HG02938 (cell line): Measurements from ENCODE around the gene LIPC.

Experiments used
- ATAC-seq: cut with Tn5 transposase; IDR thresholded peaks from one replicate; pipeline ENCODE4 v1.9.1; 2021; ENCODE audit warnings: mild to moderate bottlenecking, moderate library complexity; ENCODE audit not compliant: unreplicated experiment

LIPC gene

DNA sequence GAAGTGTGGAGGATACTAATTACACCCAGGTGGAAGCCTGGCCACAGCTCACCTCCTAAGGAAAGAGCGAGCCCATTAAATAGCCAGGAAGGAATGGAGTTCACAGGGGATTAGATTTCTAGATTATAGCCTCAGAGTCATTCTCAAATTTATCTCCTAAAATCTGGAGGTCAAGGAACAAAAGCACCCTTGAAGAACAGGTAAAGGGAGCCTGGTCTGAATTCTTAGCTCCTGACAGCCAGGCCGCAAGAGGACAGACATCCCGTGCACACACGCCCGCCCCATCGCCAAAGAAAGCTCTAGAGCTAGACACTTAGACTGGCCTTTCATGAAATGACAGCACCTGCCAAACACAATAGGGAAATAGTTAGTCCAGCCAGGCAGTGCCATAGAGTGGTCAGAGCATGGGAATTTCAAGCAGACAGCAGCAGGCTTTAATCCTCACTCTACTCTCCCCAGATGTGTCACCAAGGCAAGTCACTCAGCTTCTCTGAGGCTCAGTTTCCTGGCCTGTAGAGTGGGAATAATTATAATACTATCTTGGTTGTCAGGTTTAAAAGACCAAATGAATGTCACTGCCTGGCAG is 59.2 kb downstream of the LIPC start:
- no peak for ATAC-seq

DNA sequence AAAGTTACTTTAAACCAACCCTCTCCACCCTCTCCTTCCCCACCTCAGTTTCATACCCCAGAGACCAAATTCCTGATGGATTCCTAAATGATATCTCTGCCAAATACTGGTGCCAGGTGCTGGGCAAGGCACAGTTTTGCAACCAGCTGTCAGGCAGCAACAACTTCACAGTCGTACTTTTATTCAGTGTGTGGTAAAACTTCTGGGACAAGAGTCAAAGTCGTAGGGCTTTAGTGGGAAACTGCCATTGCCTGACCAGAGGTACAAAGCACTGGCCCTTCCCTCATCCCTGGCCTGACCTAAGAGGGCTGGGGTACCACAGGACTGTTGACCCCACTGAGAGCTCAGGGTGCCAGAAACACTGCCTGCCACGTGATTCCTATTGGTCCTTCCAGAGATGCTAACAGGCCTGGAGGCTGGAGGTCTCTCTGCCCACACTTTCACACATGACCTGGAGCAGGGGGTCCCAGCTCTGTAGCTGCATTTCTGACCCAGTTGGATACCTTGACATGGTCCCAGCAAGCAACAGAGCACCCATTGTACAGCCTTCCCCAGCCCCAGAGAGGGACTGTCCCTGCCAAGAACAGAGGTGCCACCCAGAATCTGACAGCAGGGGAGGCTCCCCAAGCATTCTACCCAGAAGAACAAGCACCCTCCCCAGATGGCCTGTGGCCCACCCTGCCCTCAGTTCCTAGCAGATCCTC is 59.9 kb downstream of the LIPC start:
- ATAC-seq = no peak

DNA sequence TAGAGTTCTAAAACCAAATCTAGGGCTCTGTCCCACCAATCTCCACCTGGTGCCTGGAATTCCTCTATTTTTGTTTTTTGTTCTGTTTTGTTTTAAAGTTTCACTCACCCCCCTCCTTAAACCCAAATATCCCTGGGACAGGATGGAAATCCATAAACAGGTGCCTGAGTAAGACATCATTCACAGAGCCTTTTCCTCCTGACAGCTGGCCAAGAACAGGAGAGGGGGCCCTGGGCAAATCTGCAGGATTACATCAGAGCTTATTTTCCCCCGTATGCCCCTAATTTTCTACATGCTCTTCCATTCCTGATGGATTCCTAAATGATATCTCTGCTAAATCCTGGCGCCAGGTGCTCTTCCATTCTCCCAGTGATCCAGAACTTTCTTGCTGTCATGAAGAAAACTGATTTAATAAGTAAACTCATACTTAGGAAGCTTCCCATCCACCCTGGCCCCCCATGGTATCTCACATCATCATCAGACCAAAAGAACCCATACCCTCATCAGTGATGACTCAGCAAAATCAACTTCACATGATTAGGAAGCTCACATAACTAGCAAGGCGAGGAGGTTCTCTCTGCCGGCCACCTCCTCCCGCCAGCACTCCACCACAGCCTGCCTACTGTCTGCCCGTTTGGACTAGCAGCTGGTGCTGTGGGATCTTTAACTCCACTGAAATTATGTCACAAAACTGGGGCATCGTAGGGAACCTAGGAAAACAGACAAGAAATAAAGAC is 61.0 kb downstream of the LIPC start:
- ATAC-seq = no peak

DNA sequence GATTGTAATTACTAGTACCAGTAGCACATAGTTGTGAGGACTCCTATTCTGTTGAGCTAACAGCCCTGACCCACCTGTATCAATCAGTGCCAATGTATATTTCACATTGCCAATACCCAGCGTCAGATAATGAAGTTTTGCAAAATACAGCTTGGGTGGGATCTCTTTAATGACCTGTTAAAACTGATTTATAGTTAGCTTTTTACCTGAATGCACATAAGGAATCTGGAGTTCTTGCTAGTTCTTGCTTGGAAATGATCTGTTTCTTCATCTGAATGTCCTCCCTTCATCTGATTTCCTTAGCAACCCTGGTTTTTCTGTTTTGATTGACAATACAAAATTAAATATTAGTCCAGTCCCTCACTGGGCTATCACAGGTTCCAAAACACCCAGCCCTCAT is 62.8 kb downstream of the LIPC start:
- no peak for ATAC-seq

DNA sequence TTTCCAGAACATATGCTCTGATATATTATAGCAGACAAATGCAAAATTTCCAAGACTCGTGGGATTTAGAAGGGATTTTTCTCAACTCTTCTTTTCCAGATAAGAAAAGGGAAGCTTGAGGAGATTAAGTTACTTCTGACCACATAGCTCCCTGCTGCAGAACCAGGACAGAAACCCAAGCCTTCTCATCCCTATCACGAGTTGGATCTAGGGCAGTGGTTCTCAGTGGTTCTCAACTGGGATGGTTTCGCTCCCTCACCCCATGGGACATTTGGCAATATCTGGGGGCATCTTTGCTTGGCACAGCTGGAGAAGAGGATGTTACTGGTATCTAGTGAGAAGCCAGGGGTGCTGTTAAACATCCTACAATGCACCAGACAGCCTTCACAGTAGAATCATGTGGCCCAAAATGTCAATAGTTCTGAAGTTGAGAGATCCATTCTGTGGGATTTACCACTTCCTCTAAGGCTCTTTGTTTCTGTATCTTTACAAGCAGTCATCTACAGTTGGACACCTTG is 64.2 kb downstream of the LIPC start:
- no peak for ATAC-seq

DNA sequence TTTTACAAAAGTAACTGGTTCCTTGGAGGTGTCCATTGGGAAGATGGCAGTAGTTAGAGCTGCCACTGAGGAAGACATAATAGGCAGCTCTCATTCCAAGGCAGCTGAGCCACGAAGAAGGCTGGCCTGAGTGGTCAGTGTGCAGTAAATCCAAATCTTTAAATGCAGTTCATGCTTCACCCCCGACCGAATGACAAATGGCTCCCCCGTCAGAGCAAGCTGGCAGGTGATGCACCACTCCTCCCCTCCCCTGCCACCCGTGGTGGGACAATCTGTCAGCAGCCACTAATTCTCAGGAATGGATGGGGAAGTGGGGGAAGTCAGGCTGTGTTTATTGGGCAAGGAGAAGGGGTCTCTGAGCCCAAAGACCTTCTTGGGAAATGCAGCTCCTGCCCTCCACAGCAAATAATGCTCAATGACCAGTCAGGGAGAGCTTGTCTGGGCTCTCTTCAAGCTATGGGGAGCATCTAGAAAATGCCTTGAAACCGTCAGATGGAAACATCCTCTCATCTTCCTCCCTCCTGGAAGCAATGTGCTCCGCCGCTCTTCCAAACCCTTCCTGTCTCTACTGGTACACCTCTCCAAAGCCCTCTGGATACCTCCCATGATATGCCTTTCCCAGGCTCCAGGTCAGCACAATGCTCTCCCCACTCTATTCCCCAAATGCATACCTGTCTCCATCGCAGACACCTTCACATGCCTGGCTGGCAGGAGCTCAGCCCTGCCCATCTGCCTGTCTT is 65.4 kb downstream of the LIPC start:
- ATAC-seq = no peak

DNA sequence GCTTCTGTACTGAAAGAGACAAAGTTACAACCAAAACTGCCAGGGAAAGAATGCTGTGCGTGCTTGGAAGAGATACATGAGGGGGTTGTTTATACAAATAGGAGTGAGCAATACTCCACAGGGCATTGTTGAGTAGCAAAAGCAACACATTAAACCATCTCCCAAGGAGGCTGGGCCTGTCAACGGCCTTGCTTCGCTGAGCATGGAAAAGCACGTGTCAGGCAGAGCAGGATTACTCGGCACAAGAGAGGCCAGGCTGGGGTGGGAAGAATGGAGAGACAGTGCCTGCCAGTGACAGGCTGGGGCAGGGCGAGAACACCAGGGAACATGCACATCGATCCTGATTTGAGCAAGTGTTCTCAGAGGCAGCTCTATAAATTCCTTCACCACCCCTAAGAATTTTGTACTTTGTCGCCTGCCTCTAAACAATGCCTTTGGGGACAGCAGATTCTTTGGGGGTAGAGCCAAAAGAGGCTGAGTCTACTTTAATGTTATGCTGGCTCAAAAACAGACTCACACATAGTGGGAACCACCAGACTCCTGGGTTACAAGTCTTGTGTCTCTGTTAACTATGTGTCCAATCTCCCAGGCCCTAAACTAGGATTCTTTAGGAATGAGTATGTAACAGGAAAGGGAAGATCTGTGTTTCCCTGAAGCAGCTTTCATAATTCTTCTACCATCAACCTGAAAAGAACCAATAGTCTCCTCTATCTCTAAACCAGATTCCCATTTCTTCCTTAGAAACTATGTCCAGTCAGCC is 67.2 kb downstream of the LIPC start:
- no peak for ATAC-seq

DNA sequence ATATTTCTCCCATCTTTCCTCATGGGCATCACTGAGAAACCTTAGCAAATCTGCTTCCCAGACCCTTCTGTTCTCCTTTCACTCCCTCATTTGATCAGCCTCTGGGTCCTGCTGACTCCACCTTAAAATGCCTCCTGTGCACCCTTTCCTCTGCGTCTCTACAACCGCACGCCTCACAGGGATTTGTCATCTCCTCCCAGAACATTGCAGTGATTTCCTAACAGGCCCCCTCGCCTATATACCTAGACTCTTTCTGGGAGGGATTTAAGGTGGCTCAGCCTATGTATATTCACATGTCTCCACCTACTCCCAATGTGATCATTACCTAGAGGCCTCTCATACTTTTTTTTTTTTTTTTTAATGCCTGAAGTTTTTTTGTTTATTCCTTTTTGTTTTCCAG is 69.2 kb downstream of the LIPC start:
- ATAC-seq = no peak

DNA sequence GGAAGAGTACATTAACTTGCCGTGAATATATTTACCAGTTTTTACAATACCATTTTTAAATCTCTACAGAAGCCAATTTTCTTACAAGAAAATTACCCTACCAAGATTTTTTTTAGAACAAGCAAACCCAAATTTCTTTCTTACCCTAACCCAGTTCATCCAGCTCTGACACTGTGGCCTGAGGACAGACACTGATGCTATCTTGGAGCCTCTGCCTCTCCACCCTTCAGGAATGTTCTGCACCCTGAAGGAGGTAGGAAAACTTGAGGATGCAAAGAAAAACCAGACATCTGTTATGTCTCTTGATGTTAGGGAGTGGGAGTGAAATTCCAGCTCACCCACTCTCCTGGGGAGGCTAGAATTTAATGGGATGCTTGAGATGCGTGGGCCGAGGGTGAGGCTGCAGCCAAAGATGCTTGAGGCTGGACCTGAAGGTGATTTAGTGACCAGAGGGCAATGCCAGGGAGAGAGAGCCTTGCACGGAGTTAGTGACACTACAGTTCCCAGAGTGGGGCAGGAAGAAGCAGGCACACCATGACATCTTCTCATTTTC is 69.9 kb downstream of the LIPC start:
- no peak for ATAC-seq

DNA sequence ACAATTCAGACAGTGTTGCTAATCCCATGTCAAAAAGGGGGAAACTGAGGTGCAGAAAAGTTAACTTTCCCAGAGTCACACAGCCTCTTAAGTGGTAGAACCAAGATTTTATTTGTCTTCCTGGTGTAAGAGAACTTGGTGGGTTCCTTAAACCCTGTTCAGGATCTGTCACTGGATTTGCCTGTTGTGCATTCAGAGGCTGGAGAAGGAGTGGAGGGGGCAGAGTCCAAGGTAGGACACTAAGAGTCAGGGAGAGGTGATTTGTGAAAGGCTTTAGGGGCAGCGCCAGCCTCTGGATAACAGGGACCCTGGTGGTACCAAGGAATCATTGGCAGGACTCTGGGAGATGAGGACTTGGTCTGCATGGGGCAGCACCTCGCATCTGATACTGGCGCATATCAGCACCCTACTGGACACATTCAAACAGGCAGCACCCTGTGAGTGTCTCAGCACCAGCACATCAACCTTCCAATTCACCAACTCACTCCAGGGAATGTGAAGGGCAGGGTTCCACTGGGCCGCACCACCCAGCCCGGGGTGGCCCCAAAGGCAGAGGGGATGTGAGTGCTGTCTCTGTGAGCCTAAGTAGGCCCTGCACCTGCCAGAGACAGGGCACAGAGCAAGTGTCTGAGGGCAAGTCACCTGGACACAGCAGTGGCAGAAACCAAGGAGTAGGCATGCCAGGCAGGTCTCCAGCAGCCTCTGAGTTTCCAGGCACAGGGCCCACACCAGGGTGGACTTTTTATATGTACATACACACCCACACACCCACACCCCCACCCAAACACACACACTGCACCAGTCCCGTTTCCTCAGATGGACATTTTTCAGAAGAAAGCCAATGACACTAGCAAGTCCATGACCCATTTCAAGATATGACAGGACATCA is 71.6 kb downstream of the LIPC start:
- no peak for ATAC-seq

DNA sequence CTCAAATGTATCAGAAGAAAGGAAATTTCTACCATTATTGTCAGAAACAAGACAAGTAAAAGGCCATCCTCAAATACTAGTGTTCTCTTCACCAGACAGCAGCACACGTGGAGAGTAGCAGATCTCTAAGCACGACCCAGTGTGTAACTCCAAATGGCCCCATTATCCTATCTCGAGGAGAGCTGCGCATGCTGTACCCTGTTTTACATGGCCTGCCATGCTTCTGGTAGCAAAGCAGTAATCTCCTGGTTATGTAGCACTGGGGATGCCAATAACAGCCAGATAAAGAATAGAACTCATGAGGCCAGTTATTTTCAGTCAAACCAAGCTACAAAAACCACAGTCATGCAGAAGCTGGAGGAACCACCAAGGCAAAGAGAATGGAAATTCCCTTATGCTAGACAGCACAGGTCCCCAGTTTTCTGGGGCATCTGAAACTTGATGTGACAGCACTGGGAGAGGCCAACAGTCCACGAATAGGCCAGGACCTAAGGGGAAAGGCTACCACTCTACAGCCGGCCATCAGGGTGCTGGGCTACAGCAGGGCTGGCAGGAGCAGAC is 73.0 kb downstream of the LIPC start:
- no peak for ATAC-seq

DNA sequence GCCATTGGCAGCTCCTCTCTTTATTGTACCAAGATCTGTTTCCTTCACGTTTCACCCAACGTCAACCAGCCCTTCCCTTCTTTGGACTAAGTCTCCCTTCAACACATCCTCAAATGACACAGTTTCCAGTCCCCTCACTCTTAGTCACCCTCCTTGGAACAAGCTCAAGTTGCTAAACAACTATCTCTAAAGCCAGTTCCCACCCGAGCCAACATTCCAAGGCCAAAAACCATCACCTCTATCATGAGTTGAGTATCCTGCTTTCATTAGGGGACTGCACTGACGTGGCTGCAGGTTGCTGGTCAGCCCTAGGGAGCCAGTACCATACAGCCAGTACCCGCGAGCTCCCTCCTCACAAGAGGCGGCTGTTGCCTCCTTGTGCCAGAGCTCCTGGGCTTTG is 73.8 kb downstream of the LIPC start:
- no peak for ATAC-seq

DNA sequence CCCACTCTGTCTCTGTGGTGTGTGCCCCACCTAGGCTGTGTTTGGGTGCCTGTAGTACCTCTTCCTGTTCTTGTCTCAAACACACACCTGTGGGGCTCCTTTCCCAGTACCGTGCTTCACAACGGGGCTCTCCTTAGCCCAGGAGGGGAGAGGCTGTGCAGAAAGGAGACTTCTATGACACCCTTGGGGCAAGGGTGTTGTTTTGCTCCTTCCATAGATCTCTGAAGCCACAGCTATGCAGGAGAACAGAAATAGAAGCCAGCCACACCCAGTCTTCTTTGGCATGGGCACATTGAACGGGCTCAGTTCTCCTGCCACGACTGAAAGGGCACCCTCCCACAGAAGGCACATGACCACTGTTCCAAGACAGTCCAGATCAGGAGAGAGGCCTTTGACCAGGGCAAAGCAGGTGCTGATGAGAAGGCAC is 74.3 kb downstream of the LIPC start:
- no peak for ATAC-seq

DNA sequence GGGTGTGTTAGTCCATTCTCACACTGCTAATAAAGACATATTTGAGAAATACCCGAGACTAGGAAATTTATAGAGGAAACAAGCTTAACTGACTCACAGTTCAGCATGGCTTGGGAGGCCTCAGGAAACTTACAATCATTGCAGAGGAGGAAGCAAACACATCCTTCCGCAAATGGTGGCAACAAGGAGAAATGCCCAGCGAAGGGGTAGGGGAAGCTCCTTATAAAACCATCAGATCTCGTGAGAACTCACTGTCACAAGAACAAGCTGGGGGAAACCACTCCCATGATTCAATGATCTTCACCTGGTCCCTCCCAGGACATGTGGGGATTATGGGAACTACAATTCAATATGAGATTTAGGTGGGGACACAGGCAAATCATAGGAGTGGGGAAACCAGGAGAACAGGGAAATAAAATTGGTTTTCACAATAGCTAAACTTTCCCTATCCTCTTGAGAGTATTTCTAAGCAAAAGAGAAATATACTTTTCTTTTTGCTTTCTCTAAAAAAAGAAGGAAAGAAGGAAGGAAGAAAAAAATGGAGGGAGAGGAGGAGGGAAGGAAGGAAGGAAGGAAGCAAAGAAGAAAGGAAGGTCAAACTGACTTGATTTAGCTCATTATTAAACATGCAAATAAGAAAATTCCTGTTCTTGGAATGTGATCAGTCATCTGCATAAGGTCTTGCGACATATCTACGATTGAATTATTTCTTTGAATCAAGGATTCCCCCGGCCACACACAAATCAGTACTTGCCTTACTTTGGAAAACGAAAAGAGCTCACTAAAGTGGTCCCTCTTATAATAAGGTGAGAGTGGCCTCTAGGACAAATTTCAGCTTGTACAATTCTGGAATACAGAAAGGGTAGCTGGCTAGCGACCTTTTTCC is 75.2 kb downstream of the LIPC start:
- no peak for ATAC-seq

DNA sequence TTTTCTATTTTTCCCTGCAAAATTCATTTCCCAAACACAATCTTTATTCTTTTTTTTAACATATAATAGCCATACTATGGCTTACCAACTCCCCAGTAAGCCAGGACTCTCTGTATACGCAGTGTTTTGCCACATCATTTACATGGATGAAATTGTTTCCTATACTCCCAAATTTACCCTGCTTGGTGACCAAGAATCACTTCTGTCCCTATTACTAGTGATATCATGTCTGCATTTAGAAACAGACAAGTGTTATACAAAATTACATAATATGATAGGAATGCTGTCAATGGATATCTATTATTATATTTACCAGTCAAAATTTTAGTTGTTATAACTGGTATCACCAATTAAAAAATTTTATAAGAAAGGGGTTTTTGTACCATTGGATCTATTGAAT is 77.8 kb downstream of the LIPC start:
- ATAC-seq = no peak

DNA sequence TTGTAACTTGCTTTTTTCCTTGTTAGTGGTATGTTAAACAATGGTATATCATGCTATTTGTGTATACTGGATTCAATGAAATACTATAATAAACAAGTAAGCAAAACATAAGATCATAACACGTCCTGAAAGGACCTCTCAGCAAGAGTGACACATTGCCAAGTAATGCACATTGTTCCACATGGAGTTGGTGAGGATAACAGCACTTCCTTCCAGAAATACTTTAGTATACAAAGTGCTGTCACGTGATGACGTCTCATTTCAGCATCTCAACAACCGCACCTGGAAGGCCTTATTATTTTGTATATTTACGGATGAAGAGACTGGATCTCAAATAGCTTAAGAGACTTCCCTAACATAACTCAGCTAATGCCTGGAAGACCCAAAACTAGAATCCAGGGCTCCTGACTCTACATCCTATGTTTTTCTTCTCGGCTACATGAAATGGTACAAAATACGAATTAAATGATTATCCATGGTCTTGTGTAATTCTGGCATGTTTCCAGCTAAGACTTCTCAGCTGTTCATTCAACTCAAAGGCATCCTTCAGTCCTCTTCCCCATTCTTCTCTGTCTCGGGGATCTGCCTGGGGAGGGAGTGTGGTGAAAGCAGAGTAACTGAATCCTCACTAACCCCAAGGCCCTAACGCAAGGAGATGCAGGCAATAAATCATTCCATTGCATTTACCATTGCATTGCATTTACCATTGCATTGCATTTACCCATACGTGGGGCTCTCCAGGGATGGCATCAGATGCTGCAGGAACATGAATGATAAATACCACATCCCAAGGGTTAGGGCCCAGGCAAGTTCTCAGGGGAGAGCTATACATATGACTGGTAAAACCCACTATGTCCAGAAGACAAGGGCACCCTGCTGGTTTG is 79.2 kb downstream of the LIPC start:
- ATAC-seq = no peak

DNA sequence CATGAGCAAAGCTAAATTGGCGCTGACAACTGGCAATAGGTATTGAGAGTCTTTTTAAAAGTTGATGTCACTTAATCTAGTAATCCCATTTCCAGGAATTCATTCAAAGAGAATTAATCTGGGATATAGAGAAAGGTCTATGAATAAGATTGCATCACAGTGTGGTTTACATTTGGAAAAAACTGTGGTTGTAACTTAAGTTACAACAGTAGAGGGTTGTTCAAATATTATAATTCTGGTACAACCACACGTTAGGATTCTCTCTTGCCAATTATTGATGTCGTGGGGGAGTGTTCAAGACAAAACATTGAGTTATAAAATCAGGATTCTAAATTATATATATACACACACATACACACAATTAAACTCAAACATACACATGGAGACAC is 79.8 kb downstream of the LIPC start:
- ATAC-seq = no peak
